Neural progenitor cell (in vitro differentiated cells): ENCODE measurements around the gene NDUFAF3.

Source experiments
- CTCF ChIP-seq: fragments of 200-600 bp; sonication (generic); IDR thresholded peaks from 2 replicates; pipeline ENCODE4 v1.5.1; 2017; ENCODE audit warnings: antibody characterized with exemption, mild to moderate bottlenecking
- EZH2 ChIP-seq: fragments of 200-600 bp; sonication (generic); IDR thresholded peaks from 2 replicates; pipeline ENCODE4 v1.6.1; 2017; ENCODE audit warnings: antibody characterized with exemption, mild to moderate bottlenecking, moderate library complexity
- EZH2phosphoT487 ChIP-seq: fragments of 200-600 bp; sonication (generic); IDR thresholded peaks from 2 replicates; pipeline ENCODE4 v1.6.1; 2017; ENCODE audit warnings: antibody characterized with exemption

GRCh38 chr3:48989796-48990635 lies 31.9 kb upstream of the NDUFAF3 start, which contains the start of gene P4HTM:
- TF ChIP-seq CTCF: peak; percentile 42
- no peak for TF ChIP-seq EZH2phosphoT487
- no peak for TF ChIP-seq EZH2
